Inflammatory macrophage treated with lipopolysaccharide for 1 hour (primary cell): ENCODE data around the gene CEP55.

Experiments
- DNase-seq, 2 donors: peaks; one replicate each; pipeline ENCODE4 v3.0.0-alpha.2; 2020 to 2022

CEP55 gene

GRCh38 chr10:93567277-93568104 lies 71.1 kb downstream of the CEP55 start:
- DNase-seq, result no peak

- DNase-seq, result no peak
Measured at GRCh38 chr10:93568105-93568390, 71.6 kb downstream of the CEP55 start.

GRCh38 chr10:93570383-93570782 lies 74.0 kb downstream of the CEP55 start:
- no peak for DNase-seq

- no peak for DNase-seq
Measured at GRCh38 chr10:93572606-93573005, 76.2 kb downstream of the CEP55 start.

- DNase-seq, result peak; percentile 63 to 71
Measured at GRCh38 chr10:93573051-93573909, 76.9 kb downstream of the CEP55 start.

DNA sequence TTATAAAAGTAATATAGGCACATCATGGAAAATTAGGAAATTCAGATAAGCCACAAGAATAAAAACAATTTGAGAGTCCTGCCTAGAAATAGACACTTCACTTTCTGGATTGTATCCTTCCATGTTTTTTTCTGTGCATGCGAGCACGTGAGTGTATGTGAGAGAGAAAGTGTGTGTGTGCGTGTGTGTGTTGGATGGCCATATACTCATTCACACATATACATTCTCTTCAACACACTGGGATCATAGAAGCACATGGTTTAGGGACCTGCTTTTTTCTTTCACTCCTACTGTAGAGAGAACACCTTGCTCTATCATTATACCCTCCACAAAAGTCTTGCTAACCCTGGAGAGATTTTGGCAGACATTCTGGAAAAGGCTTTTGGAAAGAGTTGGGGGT lies 77.5 kb downstream of the CEP55 start:
- no peak for DNase-seq

- no peak for DNase-seq
Measured at GRCh38 chr10:93576888-93577287, 80.5 kb downstream of the CEP55 start.

- no peak for DNase-seq
Measured at GRCh38 chr10:93577565-93577964, 81.2 kb downstream of the CEP55 start.
